Measurements from ENCODE around the gene EXD3. TPM values are rescaled to one million over a fixed set of nuclear protein-coding genes. Genes with fewer than 3 reads are reported as not detected.

EXD3 gene
- polyA plus RNA-seq, 1 of the 3 experiments (the other 2 are of a cell fraction), result 11.5 TPM

- no peak for TF ChIP-seq FOSL2 (IDR thresholded peaks at IDR 0.05; ENCODE audit: borderline replicate concordance, low read depth)
- no peak for TF ChIP-seq CHD2 (IDR thresholded peaks at IDR 0.05; ENCODE audit: low read length, partially characterized antibody)
- no peak for TF ChIP-seq IRF3 (IDR thresholded peaks at IDR 0.05; ENCODE audit: low read depth, low read length)
- TF ChIP-seq YY1 (IDR thresholded peaks at IDR 0.05; ENCODE audit: low read depth), result no peak
- TF ChIP-seq NFIC (IDR thresholded peaks at IDR 0.05; ENCODE audit: borderline replicate concordance), result no peak
These were observed 118.4 kb downstream of the EXD3 start (continued) for GRCh38 chr9:137304383-137305059.

DNA sequence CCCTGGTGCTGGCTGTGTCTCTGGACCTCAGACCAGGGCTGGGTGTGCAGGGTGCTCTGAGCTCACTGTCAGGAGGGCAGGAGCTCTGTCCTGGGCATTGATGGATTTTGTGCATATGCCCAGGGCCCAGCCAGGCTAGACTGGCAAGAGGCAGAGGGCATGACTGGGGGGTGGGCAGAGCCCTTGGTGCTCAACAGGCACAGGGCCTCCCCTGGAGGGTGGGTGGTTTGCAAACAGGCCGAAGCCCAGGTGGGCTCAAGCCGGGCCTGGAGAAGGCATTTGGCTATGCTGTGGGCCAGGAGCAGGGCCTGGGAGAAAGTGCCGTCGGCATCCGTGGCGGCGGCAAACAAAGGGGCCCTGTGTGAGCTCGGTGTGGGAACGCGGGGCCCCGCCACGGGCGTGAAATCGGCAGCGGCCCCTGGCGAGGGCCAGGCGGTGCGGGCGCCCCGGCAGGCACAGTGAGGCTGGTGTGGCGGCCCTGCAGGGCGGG, 119.0 kb downstream of the EXD3 start:
- peaks cover 4% of the 10 kb centered on the region for H3F3A ChIP-seq (replicated peaks; ENCODE audit: insufficient read depth)
- H3K27ac ChIP-seq (ENCODE audit: low read depth in 2 of 2, low read length in 1 of 2), result no peak overlapping the region
- no peak overlapping the region for H3K9ac ChIP-seq
- no peaks in the 10 kb centered on the region for H4K20me1 ChIP-seq (ENCODE audit: insufficient read depth)
- no peaks in the 10 kb centered on the region for H3K79me2 ChIP-seq (ENCODE audit: insufficient read depth)
- H3K27me3 ChIP-seq (ENCODE audit: insufficient read depth), result no peaks in the 10 kb centered on the region
- H3K9me3 ChIP-seq, result no peaks in the 10 kb centered on the region
- ChIA-PET CTCF (interaction anchor here (1.2 to 5.7 kb wide), 5 partner anchors 9 to 104 kb away, joined by 5 to 74 read pairs (median 6); no protein-coding TSS in a partner anchor), POLR2A (no interaction called here)
- no peak overlapping the region for H3K4me3 ChIP-seq (ENCODE audit: low read depth in 2 of 2, low read length in 1 of 2)
- no peaks in the 10 kb centered on the region for H3K9me2 ChIP-seq
- TF ChIP-seq NRF1 (IDR thresholded peaks at IDR 0.05; ENCODE audit: low read depth, low read length), result no peak
- no peak for TF ChIP-seq MEF2A (IDR thresholded peaks at IDR 0.05; ENCODE audit: borderline replicate concordance, low read depth)
- no peak for TF ChIP-seq IRF3 (IDR thresholded peaks at IDR 0.05; ENCODE audit: low read depth, low read length)
- TF ChIP-seq POLR2AphosphoS5 (IDR thresholded peaks at IDR 0.05; ENCODE audit: low read depth, low read length), result no peak
- TF ChIP-seq EZH2phosphoT487 (IDR thresholded peaks at IDR 0.05; ENCODE audit: borderline replicate concordance, low read depth), result no peak
- H3K36me3 ChIP-seq (replicated peaks in 1 of 2; ENCODE audit: control insufficient read depth in 1 of 2, insufficient read depth in 2 of 2, low read length in 1 of 2), result no peaks in the 10 kb centered on the region
- WGBS (ENCODE audit: low lambda C conversion rate), result over 99% methylated on average over 18 of the region's 22 CpGs
- peak; percentile 15 for DNase-seq
- peaks cover 0 to 24% of the 10 kb centered on the region in 2 experiments; a peak in 2 of 4 replicates for H3K4me1 ChIP-seq (ENCODE audit: control insufficient read depth in 1 of 2, insufficient read depth in 2 of 2, low read depth in 1 of 2, low read length in 1 of 2)
- H3K4me2 ChIP-seq, result no peak overlapping the region
- no peak overlapping the region for H2AFZ ChIP-seq (ENCODE audit: low read depth)

DNA sequence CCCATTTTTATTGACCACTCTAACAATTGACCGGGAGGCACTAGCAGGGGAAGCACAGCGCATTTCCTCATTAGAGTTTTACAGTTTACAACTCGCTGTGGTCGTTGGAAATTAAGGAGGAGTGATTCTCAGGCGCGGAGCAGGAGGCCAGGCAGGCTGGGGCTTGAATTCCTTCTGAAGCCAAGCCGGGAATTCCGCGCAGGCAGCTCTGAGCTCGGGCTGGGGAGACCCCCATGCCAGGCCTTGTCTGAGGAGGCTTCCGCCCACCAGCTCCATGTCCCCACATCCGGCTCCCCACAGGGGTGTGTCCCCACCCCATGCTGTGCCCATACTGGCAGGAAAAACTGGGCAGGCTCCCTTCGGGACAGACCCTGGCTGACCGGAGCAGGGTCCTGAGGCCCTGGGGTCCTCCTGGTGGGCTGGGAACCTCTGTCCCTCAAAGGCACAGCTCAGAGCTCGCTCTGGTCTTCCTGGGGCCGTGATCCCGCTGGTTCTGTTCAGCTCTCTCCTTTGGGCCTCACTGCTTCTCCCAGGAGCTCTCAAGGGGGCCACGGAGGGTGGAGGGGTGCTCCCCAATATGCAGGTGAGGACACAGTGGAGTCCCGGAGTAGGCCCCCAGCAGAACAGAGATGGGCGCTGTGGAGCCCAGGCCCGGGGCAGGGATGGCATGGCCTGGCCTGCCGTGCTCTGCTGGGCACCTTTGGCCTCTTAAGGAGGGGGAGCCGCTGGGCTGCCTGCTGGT, 119.6 kb downstream of the EXD3 start:
- no peaks in the 10 kb centered on the region for H3K36me3 ChIP-seq (replicated peaks in 1 of 2; ENCODE audit: control insufficient read depth in 1 of 2, insufficient read depth in 2 of 2, low read length in 1 of 2)
- H3K27me3 ChIP-seq (ENCODE audit: insufficient read depth), result no peaks in the 10 kb centered on the region
- no peak overlapping the region for H3K4me2 ChIP-seq
- no peaks in the 10 kb centered on the region for H3K79me2 ChIP-seq (ENCODE audit: insufficient read depth)
- H3K4me3 ChIP-seq (ENCODE audit: low read depth in 2 of 2, low read length in 1 of 2), result no peak overlapping the region; a peak in 1 of 4 replicates
- no peak overlapping the region for H3K9ac ChIP-seq
- peak; percentile 20 for DNase-seq
- CTCF ChIA-PET, result interaction anchor here (1.0 to 5.7 kb wide), 8 partner anchors 10 to 195 kb away, joined by 3 to 74 read pairs (median 8); partner anchors contain the start of genes EXD3 and NOXA1
- H3K4me1 ChIP-seq (ENCODE audit: control insufficient read depth in 1 of 2, insufficient read depth in 2 of 2, low read depth in 1 of 2, low read length in 1 of 2), result peaks cover 0 to 24% of the 10 kb centered on the region in 2 experiments; a peak in 2 of 4 replicates
- no peaks in the 10 kb centered on the region for H3K9me3 ChIP-seq
- no peaks in the 10 kb centered on the region for H3K9me2 ChIP-seq
- WGBS (ENCODE audit: low lambda C conversion rate), result 96% methylated on average over 17 of the region's 23 CpGs
- no peak overlapping the region for H3K27ac ChIP-seq (ENCODE audit: low read depth in 2 of 2, low read length in 1 of 2)
- peaks cover 4% of the 10 kb centered on the region for H3F3A ChIP-seq (replicated peaks; ENCODE audit: insufficient read depth)
- no peaks in the 10 kb centered on the region for H4K20me1 ChIP-seq (ENCODE audit: insufficient read depth)
- H2AFZ ChIP-seq (ENCODE audit: low read depth), result no peak overlapping the region
- POLR2A ChIA-PET, result no interaction called here
- no peak for TF ChIP-seq JUND (IDR thresholded peaks at IDR 0.05)
- no peak for TF ChIP-seq FOXM1 (IDR thresholded peaks at IDR 0.05; ENCODE audit: low read depth)
- TF ChIP-seq MAX (IDR thresholded peaks at IDR 0.05; ENCODE audit: low read depth), result no peak
- no peak for TF ChIP-seq MXI1 (IDR thresholded peaks at IDR 0.05; ENCODE audit: low read depth, low read length)
- no peak for TF ChIP-seq REST (IDR thresholded peaks at IDR 0.05; ENCODE audit: low read depth, low read length)
- TF ChIP-seq YY1 (IDR thresholded peaks at IDR 0.05; ENCODE audit: low read depth), result no peak
- no peak for TF ChIP-seq EP300 (IDR thresholded peaks at IDR 0.05; ENCODE audit: borderline replicate concordance in 1 of 2, low read depth in 1 of 2, low read length in 1 of 2)
- TF ChIP-seq ELF1 (IDR thresholded peaks at IDR 0.05), result no peak
- TF ChIP-seq TAF1 (IDR thresholded peaks at IDR 0.05; ENCODE audit: borderline replicate concordance, low read depth, low read length), result no peak
- no peak for TF ChIP-seq SIN3A (IDR thresholded peaks at IDR 0.05; ENCODE audit: borderline replicate concordance, low read depth, low read length)

Measured in SK-N-SH (cell line).